ENCODE measurements around the gene UEVLD.
A peak's percentile ranks its signal among the peaks of the same experiment; 100 is the strongest.

The UEVLD gene

DNA sequence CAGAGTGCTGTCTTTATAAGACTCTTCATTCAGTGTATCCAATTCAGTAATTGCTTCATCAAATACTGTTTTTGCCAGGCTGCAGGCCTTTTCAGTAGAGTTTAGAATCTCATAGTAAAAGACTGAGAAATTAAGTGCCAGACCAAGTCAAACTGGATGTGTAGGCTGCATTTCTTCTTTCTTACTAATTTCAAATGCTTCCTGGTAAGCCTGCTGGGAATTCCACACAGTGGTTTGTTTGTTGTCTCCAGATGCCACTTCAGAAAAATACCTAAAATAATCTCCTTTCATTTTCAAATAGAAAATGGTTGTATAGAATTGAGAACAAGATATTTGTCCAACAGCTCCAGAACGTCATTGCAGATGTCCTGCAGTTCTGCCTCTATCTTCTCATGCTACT, 98.2 kb downstream of the UEVLD start:
- Histone ChIP-seq H3K4me3 (ENCODE audit: low read depth in 1 of 2, low read length in 2 of 2) (peak overlapping the region; percentile 40 to 61), H3K27me3 (ENCODE audit: control insufficient read depth in 1 of 2, insufficient read depth in 2 of 2, low read length in 2 of 2) (no peaks in the 10 kb centered on the region), H3K36me3 (ENCODE audit: control insufficient read depth in 1 of 2, insufficient read depth in 2 of 2, low read length in 2 of 2) (peaks cover 3 to 19% of the 10 kb centered on the region in 2 donors), H3K9me3 (ENCODE audit: control insufficient read depth in 1 of 2, low read length in 2 of 2) (no peaks in the 10 kb centered on the region), H3K9ac (ENCODE audit: low read depth in 1 of 2, low read length in 2 of 2) (no peak overlapping the region), H3K27ac (ENCODE audit: low read depth, low read length) (no peak overlapping the region), H3K4me1 (ENCODE audit: control insufficient read depth in 1 of 2, insufficient read depth in 2 of 2, low read length in 2 of 2) (peaks cover 23 to 31% of the 10 kb centered on the region in 2 donors)

DNA sequence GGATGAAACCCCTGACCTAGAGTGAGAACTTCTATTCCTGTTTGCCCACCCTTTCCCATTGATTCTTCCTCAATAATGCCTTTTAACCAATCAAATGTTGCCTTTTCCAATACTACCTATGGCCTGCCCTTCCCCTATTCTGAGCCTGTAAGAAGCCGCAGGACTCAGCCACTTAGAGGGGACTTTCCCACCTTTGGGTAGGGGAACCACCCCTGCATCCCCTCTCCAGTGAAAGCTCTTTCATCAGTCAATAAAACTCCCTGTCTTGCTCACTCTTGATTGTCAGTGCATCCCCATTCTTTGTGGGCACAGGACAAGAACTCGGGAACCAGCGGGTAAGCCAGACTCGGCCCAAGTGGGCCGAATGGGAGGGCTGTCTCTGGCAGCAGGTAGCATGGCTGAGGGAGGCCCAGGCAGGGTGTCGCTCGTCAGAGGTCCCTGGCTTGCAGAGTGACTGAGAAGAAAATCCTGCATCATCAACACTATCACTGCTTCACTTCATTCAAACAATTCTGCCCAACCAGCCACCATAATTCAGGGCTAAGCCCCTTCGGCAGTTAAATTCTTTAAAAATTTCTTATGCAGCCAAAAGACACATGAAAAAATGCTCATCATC, 102.5 kb downstream of the UEVLD start:
- no peaks in the 10 kb centered on the region for H3K9me3 ChIP-seq (ENCODE audit: control insufficient read depth in 1 of 2, low read length in 2 of 2)
- peaks cover 7 to 11% of the 10 kb centered on the region in 2 donors for H3K4me1 ChIP-seq (ENCODE audit: control insufficient read depth in 1 of 2, insufficient read depth in 2 of 2, low read length in 2 of 2)
- no peaks in the 10 kb centered on the region for H3K27me3 ChIP-seq (ENCODE audit: control insufficient read depth in 1 of 2, insufficient read depth in 2 of 2, low read length in 2 of 2)
- H3K27ac ChIP-seq (ENCODE audit: low read depth, low read length) = no peak overlapping the region
- H3K36me3 ChIP-seq (ENCODE audit: control insufficient read depth in 1 of 2, insufficient read depth in 2 of 2, low read length in 2 of 2) = peaks cover 25 to 47% of the 10 kb centered on the region in 2 donors
- H3K4me3 ChIP-seq (ENCODE audit: low read depth in 1 of 2, low read length in 2 of 2) = no peak overlapping the region
- no peak overlapping the region for H3K9ac ChIP-seq (ENCODE audit: low read depth in 1 of 2, low read length in 2 of 2)

All from duodenal mucosa (tissue), 2 donors.